A673 (cell line): ENCODE results near the gene MAT2A.

Experiments
- CTCF ChIP-seq: fragments of 300-800, 200-600 bp; sonication (generic); conservative IDR thresholded peaks from 2 replicates; pipeline ENCODE4 v1.5.1; 2017; ENCODE audit warnings: low read depth, mild to moderate bottlenecking, antibody characterized with exemption, low read length, moderate library complexity, mixed read lengths
- EZH2 ChIP-seq: fragments of 200-600 bp; sonication (generic); IDR thresholded peaks from 2 replicates; pipeline ENCODE4 v1.6.1; 2017; ENCODE audit warnings: borderline replicate concordance, low read depth, mild to moderate bottlenecking, mixed read lengths, antibody characterized with exemption, low read length; ENCODE audit not compliant: poor library complexity, severe bottlenecking

GRCh38 chr2:85554980-85555612, 16.1 kb downstream of the MAT2A start:
- TF ChIP-seq CTCF (no peak), EZH2 (no peak)
